NCI-H748 (cell line): Measurements from ENCODE around the gene RAP1B.
A peak's percentile ranks its signal among the peaks of the same experiment; 100 is the strongest.

Experiments
- DNase-seq: peaks from one replicate; lab custom pipeline; 2025; ENCODE audit not compliant: unreplicated experiment; lab: John Stamatoyannopoulos, UW

RAP1B gene

GRCh38 chr12:68686595-68687521 is 76.2 kb downstream of the RAP1B start, which contains the start of gene NUP107:
Gene NUP107, plus strand, starts transcription at chr12:68686978. Its CDS starts 88 bp downstream, at chr12:68687066.
- peak; percentile 99 for DNase-seq

GRCh38 chr12:68695454-68695853 is 84.8 kb downstream of the RAP1B start:
- DNase-seq: no peak

DNA sequence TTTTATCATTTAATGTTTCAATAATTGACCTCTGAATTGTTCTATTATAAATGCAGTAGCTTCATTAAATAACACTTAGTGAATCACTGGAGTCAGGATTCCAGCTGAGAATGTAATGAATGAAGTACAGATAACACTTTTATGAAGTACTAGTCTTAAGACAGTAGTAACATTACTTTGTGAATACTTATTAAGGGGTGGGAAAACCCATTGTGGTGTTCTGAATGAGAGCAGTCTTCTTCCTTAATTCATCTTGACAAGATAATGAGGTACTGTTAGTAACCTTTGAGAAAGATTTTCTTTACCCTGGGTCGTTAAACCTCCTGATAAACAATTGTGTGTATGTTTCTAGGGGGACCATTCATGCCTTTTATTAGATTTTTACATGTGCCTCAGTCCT is 88.8 kb downstream of the RAP1B start:
- no peak for DNase-seq
